Measurements from ENCODE around the gene CHCHD6. TPM values are rescaled to one million over a fixed set of nuclear protein-coding genes. Genes with fewer than 3 reads are reported as not detected.

CHCHD6 gene, protein sequence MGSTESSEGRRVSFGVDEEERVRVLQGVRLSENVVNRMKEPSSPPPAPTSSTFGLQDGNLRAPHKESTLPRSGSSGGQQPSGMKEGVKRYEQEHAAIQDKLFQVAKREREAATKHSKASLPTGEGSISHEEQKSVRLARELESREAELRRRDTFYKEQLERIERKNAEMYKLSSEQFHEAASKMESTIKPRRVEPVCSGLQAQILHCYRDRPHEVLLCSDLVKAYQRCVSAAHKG
- total RNA-seq (2014; rRNA removed; shearing (Covaris generic); ENCODE audit: low replicate concordance), result 40.9 and 92.6 TPM in 2 replicates

- H3K27me3 ChIP-seq, result peaks cover 7% of the 10 kb centered on the region; the same call in 1 of the 2 replicates
- peaks cover 6% of the 10 kb centered on the region; the same call in 1 of the 2 replicates for H3K9me3 ChIP-seq
Observed at GRCh38 chr3:126703512-126704493, at the start of gene CHCHD6. Gene CHCHD6 (plus strand): TSS chr3:126704240. CDS start chr3:126704313, 73 bp downstream.

DNA sequence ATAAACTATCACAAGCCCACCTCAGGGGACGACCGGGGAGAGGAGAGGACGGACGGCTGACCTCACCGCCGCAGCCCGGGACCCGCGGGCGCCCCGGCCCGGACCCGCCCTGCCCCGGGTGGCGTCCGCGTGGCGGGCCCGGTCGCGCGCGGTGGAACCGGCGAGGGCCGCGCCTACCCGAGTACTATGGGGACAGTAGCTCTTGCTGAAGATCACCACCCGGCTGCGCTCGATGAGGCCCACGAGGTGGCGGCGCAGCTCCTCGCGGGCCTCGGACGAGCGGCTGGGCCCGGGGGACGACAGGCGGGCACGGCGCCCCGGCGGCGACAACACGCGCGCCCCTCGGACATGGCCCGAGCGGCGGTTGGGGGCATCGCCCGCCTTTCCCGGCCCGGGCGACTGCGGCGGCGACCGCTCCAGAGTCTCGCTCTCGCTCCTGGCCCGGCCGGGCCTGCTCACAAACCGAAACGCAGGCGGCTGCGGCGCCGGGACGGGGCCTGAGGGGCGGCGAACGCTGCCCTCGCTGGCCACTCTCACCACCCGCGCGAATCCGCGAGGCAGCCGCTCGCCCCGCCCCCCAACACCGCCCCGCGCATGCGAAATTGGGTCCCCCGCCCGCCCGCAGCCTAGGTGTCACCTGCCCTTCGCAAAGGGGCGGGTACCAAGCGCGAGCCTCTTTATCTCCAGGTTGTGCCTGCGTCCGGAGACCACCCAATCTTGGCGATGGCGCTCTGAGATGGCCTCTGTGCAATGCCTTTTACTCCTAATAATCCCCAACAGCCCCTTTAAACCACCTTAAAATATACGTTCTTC, 49.3 kb upstream of the CHCHD6 start, which contains the start of gene TXNRD3:
Gene TXNRD3 (minus strand): TSS at position 554 of the 813 bp plus-strand sequence.
- peak within 1 kb of the TSS; percentile 59 for H3K4me3 ChIP-seq
- H3K36me3 ChIP-seq, result no peaks in the 10 kb centered on the region; the same call in 1 of the 2 replicates
- peaks cover 6% of the 10 kb centered on the region; the same call in 1 of the 2 replicates for H3K9me3 ChIP-seq
- DNase-seq, result peak; percentile 86
- H3K27me3 ChIP-seq, result no peaks in the 10 kb centered on the region

More at GRCh38 chr3:126703512-126704493, at the start of gene CHCHD6:
- Histone ChIP-seq H3K4me3 (peak within 1 kb of the TSS; percentile 83), H3K36me3 (peaks cover 5% of the 10 kb centered on the region)
- DNase-seq, result peak; percentile 99

DNA sequence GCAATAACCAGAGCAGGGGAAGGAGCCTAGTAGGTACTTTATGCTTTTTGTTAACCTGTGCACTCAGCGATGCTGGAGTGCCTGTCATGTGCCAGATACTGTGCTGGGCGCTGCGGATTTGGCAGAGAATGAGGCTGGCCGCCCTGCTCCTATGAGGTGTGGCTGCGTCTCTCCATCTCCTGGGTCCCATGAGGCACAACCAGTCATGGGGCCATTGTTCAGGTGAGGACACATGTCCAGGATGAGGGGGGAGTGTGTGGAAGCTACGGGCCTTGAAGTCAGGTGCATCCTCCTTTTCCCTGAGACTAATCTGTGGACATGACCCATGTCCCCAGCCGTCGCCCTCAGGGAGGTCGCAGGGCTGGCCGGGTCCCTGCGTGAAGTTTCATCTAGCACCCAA, 48.2 kb upstream of the CHCHD6 start:
- no peaks in the 10 kb centered on the region; the same call in 1 of the 2 replicates for H3K36me3 ChIP-seq
- H3K4me3 ChIP-seq, result no peak overlapping the region
- peaks cover 3% of the 10 kb centered on the region; the same call in 1 of the 2 replicates for H3K27me3 ChIP-seq
- DNase-seq, result no peak
- peaks cover 7% of the 10 kb centered on the region; the same call in 1 of the 2 replicates for H3K9me3 ChIP-seq

DNA sequence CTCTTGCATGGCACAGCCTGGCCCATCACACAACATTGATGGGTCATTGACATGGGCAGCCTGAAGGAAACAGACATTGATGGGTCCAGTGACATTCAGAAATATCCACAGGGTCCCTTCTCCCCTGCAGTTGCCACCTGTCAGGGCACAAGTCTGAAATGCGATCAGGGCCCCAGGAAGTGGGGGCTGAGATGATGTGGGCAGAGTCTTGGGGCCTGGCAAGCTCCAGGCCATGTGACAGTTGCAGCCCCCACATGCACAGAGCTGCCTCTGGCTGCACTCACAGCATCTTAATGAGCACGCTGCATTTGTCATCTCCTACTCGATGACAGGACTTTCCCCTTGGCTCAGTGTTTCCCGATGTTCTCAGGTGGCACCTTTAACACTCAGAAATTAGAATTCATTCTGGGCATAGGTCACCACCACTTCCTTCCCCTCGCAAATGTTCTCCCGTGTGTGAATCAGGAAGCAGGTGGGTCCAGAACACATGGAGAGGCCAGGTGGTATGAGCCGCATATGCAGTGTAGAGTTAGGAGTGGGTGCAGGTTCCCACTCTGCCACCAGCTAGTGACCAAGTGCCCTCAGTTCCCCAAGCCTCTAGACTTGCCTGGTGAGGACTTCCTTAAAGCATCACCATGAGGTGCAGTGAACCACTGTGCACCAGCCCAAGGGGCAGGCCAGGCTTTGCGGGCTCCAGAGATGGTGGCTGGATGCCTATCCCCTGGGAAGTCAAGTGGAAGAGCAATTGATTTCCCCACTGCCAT, 47.5 kb upstream of the CHCHD6 start:
- peaks cover 3% of the 10 kb centered on the region; the same call in 1 of the 2 replicates for H3K27me3 ChIP-seq
- peaks cover 12% of the 10 kb centered on the region; the same call in 1 of the 2 replicates for H3K9me3 ChIP-seq
- no peaks in the 10 kb centered on the region for H3K36me3 ChIP-seq
- DNase-seq, result no peak
- no peak overlapping the region for H3K4me3 ChIP-seq

GRCh38 chr3:126657901-126658300, 46.1 kb upstream of the CHCHD6 start:
- Histone ChIP-seq H3K27me3 (peaks cover 6% of the 10 kb centered on the region), H3K9me3 (peaks cover 12% of the 10 kb centered on the region; the same call in 1 of the 2 replicates), H3K4me3 (no peak overlapping the region), H3K36me3 (no peaks in the 10 kb centered on the region)
- DNase-seq, result no peak

DNA sequence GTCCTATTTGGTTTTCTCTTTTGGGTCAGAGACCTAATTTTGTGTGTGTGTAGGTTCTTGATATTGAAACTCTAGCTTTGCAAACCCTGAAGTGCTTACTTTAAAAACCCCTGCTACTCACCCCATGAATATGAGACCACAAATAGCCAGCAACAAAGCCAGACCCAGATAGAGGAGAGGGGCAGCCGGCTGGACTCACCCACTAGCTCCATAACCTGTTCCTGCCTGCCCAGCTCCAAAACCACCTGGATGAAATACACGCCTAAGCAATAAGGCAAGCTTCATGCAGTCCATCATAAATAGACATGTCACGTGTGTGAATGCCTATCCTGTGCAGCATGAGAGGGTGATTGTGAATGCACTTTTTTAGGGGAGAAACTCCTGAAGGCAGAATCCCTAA, 45.5 kb upstream of the CHCHD6 start:
- Histone ChIP-seq H3K27me3 (peaks cover 6% of the 10 kb centered on the region), H3K4me3 (no peak overlapping the region), H3K36me3 (no peaks in the 10 kb centered on the region), H3K9me3 (peaks cover 12% of the 10 kb centered on the region; the same call in 1 of the 2 replicates)
- DNase-seq, result no peak

DNA sequence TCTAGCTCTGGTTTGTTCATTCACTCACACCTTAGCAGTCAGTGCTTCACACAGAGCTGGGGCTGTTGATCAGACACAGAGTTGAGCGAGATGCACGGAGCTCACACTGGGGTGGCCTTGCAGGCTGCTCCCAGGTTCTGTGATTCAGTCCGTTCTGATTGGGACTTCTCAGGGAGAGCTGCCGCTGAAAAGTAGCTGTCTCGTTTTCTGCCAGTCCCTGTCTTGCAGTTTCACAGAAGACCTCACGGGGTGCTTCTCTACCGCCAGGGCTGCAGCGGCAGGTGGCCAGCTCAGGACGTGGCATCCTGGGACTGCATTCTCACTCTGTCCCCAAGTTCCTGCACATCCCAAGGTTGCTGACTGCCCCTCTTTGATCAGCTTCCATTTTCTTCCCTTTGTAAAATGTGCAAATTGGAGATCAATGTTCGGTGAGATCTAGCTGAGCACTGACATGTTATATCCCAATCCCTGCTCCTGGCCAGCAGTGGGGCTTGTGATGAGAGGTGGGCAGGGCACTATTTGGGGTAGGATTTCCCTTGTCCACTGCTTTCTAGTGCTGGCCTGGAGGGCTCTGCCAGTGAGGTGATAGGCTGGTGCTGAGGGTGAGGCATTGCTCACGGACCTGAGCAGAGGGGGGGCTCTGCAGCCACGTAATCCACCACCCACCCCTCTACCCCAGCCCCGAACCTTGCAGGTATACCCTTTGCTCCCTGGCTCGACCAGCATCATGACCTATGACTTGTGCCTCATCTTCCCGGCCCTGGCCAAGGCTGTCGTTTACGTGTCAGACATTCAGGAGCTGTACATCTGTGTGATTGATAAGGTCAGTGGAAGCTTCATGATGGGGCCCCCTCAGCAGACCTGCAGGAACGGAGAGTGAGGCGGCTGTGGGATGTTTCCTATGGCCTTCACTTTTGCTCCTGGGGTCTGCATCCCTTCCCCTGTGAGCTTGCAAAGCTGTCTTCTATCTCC, 43.8 kb upstream of the CHCHD6 start:
- no peak overlapping the region for H3K4me3 ChIP-seq
- peaks cover 6% of the 10 kb centered on the region for H3K27me3 ChIP-seq
- H3K9me3 ChIP-seq, result peaks cover 12% of the 10 kb centered on the region; the same call in 1 of the 2 replicates
- no peak for DNase-seq
- no peaks in the 10 kb centered on the region for H3K36me3 ChIP-seq

DNA sequence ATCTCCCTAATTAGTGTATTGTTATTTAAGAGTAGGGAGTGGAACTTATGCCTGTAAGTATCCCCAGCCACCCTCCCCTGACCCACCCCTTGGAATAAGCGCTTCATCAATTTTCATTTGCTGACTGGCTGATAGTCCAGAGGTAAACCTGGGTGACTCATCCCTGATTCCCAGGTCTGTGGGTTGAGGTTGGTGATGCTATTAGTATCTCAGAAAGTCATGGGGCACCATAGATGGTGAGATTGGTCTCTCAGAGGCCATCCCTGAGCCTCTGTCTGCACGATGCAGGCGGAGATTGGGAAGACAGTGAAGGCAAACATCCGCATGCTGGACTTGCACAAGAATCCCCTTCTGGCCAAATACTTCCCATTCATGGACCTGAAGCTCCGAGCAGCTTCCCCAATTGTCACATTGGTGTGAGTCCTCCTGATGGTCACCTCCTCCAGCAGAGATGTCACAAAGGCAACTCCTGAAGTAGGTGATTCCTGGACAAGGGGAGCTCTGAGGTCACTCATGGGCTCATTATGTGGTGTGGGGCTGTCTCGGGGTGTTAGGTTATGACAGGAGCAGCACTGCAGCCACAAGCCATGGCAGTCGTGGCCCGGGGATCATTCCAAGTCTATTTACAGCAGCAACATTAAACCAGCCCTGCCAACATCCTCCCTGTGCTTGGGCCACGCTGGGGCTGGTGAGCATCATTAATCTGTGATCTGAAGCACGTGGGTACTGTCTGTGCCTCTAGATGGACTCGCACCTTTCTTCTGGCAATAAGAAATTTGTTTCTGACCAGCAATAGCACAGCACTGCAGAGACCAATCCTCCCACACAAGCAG, 42.3 kb upstream of the CHCHD6 start:
- Histone ChIP-seq H3K4me3 (no peak overlapping the region), H3K36me3 (no peaks in the 10 kb centered on the region), H3K27me3 (peaks cover 6% of the 10 kb centered on the region), H3K9me3 (peaks cover 12% of the 10 kb centered on the region; the same call in 1 of the 2 replicates)
- DNase-seq, result no peak

DNA sequence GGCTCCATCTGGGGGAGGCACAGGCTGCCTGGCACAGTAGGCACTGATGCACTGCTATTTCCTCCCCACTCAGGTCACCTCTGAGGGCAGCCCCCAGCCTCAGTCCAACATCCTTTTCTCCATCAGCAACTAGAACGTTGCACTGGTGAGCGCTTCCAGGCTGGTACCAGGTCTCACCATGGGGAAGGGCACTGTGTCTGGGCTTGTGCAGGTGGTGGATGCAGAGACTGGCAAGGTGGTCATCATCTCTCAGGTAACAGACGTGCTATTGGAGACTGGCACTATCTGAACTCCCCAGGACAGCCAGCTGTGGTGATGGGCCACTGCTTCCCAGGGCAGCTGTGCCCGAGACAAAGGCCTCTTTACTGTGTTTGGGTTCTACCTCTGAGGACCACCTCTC, 40.8 kb upstream of the CHCHD6 start:
- Histone ChIP-seq H3K9me3 (peaks cover 12% of the 10 kb centered on the region; the same call in 1 of the 2 replicates), H3K27me3 (peaks cover 6% of the 10 kb centered on the region), H3K36me3 (no peaks in the 10 kb centered on the region), H3K4me3 (no peak overlapping the region)
- DNase-seq, result no peak

DNA sequence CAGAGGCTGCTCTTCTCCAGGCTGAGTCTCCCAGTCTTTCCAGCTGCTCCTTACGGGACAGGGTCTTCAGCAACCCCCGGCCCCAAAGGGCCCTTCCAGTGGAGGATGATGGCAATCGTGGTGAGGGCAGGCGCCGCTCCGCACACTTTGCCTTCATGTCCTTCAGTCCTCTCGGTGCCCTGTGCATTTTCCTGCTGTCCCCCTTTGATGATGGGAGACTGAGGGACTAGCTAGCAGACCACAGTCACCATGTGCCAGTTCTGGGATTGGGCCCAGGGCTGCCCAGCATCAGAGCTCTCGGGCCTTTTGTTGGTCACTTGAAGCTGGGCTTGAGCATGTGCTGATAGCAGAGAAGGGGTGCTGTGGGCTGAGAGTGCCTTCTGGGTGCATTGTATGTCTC, 40.3 kb upstream of the CHCHD6 start:
- Histone ChIP-seq H3K9me3 (peaks cover 9% of the 10 kb centered on the region; the same call in 1 of the 2 replicates), H3K27me3 (peaks cover 6% of the 10 kb centered on the region), H3K36me3 (no peaks in the 10 kb centered on the region), H3K4me3 (no peak overlapping the region)
- DNase-seq, result no peak

DNA sequence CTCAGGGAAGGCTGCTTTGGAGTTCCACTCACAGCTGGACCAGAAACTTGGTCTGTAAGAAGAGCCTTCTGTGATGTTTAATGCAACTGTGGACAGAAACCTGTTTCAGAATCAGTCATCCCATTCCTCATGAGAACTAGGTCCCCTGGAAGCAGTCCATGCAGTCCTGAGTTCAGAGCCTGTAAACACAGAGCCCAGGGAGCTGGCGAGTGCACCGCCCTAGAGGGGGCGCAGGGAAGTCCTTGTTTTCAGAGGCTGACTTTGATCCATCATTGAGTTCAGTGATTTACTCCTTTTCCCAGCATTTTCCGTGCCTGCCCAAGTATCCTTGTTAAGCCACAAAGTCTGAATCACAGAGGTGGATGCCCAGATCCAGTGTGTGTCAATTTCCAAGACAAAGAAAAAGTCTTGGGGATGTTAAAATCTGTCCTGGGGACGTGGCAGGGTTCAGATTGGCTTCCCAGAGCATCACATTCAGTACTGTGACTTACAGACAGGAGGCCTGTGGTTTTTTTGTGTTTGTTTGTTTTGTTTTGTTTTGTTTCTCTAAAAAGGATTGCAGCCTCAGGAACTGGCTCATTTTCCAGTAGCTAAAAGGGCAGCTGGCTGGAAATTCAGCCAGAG, 39.3 kb upstream of the CHCHD6 start:
- H3K9me3 ChIP-seq, result 0 out of 2 replicates have a peak, but pooled peaks cover 6% of the 10 kb centered on the region
- peaks cover 6% of the 10 kb centered on the region for H3K27me3 ChIP-seq
- H3K36me3 ChIP-seq, result no peaks in the 10 kb centered on the region
- no peak overlapping the region for H3K4me3 ChIP-seq
- DNase-seq, result peak; percentile 93

GRCh38 chr3:126665221-126665936, 38.7 kb upstream of the CHCHD6 start:
- DNase-seq, result peak; percentile 44
- Histone ChIP-seq H3K27me3 (peaks cover 6% of the 10 kb centered on the region), H3K4me3 (no peak overlapping the region), H3K36me3 (no peaks in the 10 kb centered on the region), H3K9me3 (0 out of 2 replicates have a peak, but pooled peaks cover 6% of the 10 kb centered on the region)
